Loucy (cell line): Measurements from ENCODE around the gene ACSF2.

Experiments
- CTCF ChIP-seq: fragments of 200-600 bp; sonication (generic); conservative IDR thresholded peaks from 2 replicates; pipeline ENCODE4 v1.5.1; 2014; ENCODE audit warnings: mild to moderate bottlenecking, antibody characterized with exemption, low read length
- EZH2phosphoT487 ChIP-seq: fragments of 200-600 bp; IDR thresholded peaks from 2 replicates; pipeline ENCODE4 v1.6.1; 2018; ENCODE audit warnings: antibody characterized with exemption, mild to moderate bottlenecking, moderate library complexity, borderline replicate concordance

- TF ChIP-seq EZH2phosphoT487 (no peak), CTCF (no peak)
Observed at GRCh38 chr17:50465635-50466034, 39.6 kb downstream of the ACSF2 start.
